Activated T-helper 9 cell treated with anti-CD3 and anti-CD28 coated beads, Interleukin-2, amount 50 U/mL, for 16 hours (primary cell): ENCODE data around the gene TMOD1.
"Not testable (repeated sequence)": the region's sequence is repeated elsewhere in the genome, so short reads cannot be mapped to it uniquely, and the experiment has no call there.

Experiments used
- DNase-seq: peaks from one replicate; pipeline ENCODE4 v3.0.0-alpha.2; 2020; ENCODE audit warnings: low read depth

The TMOD1 gene

GRCh38 chr9:97498846-97499245 lies 2.6 kb upstream of the TMOD1 start:
- DNase-seq = not testable (repeated sequence)

DNA sequence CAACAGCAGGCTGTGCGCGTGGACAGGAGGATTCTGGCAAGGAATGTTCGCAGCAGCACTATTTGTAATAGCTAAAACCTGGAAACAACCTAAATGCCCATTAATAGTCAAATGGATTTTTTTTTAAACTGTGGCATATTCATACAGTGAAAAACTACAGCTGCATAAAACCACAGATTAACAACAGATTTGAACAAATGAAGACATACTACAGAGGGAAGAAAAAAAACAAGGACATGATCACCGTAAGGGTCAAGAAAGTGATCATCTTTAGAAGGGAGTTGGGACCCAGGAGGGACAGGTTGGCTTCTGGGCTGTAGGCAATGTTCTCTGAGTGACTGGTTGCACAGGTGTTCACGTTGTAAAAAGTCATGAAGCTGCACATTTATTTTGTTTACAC lies 1.2 kb upstream of the TMOD1 start:
- no peak for DNase-seq

DNA sequence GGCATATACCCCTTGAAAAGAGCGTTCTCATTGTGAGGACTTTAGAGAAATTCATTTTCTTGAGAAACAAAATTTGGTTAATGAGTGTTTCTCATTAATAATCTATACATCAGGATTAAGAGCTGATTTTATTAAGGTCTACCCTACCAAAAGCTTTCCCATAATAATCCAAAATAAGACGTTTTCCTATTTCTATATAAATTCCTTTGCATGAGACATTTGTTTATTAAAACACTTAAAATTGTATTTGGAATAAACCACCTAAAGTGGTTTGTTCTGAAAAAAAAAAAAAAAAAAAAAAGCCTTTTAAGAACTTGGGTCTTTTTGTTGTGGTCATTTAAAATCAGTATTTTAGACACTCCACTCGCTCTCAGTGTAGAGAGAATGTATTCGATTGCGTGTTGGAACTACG lies 695 bp upstream of the TMOD1 start:
- DNase-seq = no peak

GRCh38 chr9:97501972-97502221 lies 431 bp downstream of the TMOD1 start:
- DNase-seq = no peak

DNA sequence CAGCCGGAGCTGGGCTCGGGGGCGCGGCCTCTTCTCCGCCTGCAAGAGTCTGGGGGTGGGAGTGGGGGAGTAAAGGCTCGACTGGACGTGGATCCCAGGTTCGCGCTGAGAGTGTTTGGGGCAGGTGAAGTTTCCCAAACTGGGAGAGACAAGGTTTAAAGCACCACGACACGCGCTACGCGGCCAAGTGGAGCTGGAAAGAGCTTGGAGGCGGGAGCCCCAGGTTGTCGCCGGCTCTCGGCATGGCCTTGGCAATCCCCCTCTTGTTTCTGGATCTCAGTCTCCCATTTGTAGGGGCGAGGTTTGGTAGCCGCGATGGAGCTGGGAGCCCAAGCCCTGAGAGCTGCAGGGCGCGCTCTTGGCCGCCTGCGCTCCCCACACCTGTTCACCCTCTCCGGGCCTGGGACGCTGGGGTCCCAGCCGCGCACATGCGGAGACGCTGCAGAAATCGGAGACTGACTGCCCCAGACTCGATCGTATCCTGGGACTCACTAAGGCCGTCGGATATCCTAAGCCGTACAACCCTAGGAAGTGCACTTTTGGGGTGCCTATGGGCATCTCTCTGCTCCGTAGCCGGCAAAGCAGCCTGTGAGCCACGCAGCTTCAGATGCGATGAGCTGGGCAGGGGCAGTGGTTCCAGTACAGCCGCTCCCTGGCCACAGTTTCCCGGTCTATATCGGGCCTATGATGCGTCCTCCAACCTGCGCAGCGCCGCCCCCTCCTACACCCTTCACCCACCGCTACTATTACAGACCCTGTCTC lies 937 bp downstream of the TMOD1 start:
- DNase-seq = no peak

- no peak for DNase-seq
These were observed 1.8 kb downstream of the TMOD1 start for GRCh38 chr9:97502984-97503861.

GRCh38 chr9:97503862-97504210 lies 2.4 kb downstream of the TMOD1 start:
- no peak for DNase-seq

DNA sequence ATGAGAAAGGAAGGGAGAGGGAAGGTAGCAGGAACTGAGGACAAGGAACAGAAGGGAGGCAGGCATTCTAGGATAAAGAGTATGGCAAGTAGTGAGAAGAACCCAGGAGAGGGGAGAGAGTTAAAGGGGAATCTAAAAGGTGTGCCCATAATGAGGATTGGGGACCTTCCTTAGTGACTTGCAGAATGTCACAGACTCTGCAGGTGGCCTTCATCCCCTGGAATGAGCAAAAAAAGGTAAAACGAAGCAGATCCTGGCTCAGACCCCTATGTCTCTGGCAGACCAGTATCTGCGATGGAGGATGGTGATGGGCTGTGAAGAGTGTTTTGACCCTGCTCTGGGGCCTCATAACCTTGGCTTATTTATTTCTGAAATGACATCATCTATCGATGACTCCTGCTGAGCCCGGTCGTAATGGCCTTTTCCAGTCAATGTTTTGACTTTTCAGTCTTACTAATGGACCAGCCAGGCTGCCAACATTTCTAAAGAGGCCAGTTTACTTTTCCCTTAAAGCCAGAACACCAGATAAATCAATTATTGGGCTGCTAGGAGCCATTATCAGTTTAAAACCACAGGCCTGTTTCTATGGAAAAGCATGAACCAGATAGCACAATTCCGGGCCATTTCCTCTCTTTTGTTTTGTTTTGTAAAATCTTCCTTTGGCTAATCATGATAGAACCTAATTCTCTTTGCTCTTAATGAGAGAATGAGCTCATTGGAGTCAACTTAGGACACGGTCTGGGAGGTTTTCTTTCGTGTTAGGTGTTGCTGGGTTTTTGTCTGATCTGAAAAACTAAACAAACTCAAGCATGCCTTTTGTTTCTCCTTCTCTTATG lies 3.1 kb downstream of the TMOD1 start:
- no peak for DNase-seq

DNA sequence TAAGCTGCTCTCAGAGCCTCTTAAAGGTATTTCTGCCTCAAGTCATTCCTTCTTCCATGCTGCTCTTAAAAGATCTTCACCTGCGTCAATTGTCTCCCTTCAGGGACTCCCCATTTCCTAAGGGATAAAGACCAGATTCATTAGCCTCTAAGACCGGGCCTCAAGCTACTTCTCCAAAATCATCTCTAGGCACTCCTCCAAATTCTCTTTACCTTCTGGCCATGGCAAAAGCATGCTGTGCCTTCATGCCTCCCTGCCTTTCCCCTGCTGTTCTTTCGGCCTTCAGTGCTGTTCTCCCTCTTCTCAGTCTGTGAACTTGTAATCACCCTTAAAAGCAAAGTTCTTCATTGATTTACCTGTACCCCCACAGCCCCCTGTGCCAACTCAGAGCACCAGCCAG lies 4.4 kb downstream of the TMOD1 start:
- no peak for DNase-seq

DNA sequence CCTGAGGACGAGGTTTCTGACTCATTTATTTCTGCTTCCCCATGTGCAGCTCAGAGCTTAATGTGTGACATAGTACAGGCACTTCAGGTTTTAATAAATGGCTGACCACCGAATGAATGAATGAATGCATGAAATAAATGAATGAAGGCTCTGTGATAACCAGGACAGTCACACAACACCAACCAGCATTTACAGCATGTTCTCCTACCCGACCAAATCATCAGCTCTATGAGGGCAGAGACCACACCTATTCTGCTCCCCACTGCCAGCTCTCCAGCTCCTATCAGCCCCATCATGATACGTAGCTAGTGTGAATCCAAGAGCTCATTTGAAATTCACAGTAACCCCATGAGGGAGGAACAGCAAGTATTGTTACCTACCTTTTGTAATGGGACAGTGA lies 4.8 kb downstream of the TMOD1 start:
- no peak for DNase-seq

- DNase-seq = no peak
These were observed 5.3 kb downstream of the TMOD1 start for GRCh38 chr9:97506787-97507186.

- DNase-seq = no peak
These were observed 6.0 kb downstream of the TMOD1 start for GRCh38 chr9:97507428-97507984.

DNA sequence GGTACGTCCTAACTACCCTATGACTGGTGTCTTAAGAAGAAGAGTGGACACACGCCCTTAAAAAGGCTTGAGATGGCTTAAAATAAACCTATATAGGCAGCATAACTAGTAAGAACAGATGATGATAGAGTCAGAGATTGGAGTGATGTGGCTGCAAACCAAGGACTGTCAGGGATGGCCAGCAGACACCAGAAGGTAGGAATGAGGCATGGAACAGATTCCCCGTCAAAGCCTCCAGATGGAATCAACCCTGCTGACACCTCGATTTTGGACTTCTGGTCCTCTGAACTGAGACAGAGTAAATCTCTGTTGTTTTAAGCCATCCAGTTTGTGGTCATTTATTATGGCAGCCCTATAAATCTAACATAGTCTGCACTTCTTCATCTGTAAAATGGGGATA lies 7.4 kb downstream of the TMOD1 start:
- no peak for DNase-seq

GRCh38 chr9:97510797-97511654 lies 9.6 kb downstream of the TMOD1 start:
- DNase-seq = no peak

GRCh38 chr9:97511655-97512427 lies 10.4 kb downstream of the TMOD1 start:
- DNase-seq = no peak

GRCh38 chr9:97512966-97513560 lies 11.6 kb downstream of the TMOD1 start:
- no peak for DNase-seq

- no peak for DNase-seq
These were observed 13.1 kb downstream of the TMOD1 start for GRCh38 chr9:97514531-97514930.

DNA sequence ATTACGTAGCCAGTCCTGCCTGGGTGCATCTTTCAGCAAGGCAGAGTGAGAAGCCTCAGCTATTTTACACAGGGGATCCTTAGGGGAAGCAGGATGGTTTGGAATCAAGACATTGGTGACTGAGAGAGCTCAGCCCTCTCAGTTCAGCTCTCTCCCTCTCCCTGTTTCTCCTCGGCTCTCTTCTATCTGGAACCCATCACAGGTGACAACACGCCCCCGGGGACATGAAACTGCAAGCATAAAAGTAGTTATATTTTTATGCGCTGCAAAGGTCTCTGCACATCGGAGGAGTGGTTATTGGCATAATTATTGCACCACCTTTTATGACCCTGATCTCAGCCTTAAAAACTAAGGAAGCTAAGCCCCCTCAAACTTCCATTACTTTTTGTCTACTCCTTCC lies 14.2 kb downstream of the TMOD1 start:
- DNase-seq = no peak

- no peak for DNase-seq
These were observed 14.6 kb downstream of the TMOD1 start for GRCh38 chr9:97516111-97516510.

- DNase-seq = no peak
These were observed 16.0 kb downstream of the TMOD1 start for GRCh38 chr9:97517331-97518089.
